HL-60 (cell line): ENCODE measurements around the gene SLC25A12.
"Not testable (repeated sequence)": the region's sequence is repeated elsewhere in the genome, so short reads cannot be mapped to it uniquely, and the experiment has no call there.

Experiments
- DNase-seq, 2 experiments: peaks; one replicate each; pipeline ENCODE4 v3.0.0-alpha.2; 2010 to 2020; ENCODE audit warnings: low read depth in 1 of 2, low spot score in 1 of 2
- H3K27ac ChIP-seq: fragments of 250-450 bp; sonication (Bioruptor Pico); replicated peaks from 2 replicates; pipeline ENCODE4 v1.5.1; 2020; ENCODE audit warnings: mild to moderate bottlenecking, moderate library complexity
- H3K27me3 ChIP-seq: fragments of 250-450 bp; sonication (Bioruptor Pico); 2 replicates; pipeline ENCODE4 v1.5.1; 2021; ENCODE audit warnings: mild to moderate bottlenecking, moderate library complexity; ENCODE audit not compliant: insufficient read depth, poor library complexity, severe bottlenecking
- H3K4me3 ChIP-seq: replicated peaks from 2 replicates; pipeline ENCODE4 v1.5.1; 2011; ENCODE audit warnings: mild to moderate bottlenecking, control low read depth, low read length; ENCODE audit not compliant: insufficient read depth
- GABPA ChIP-seq: IDR thresholded peaks from 2 replicates; pipeline ENCODE4 v1.6.1; 2012; ENCODE audit warnings: low read depth
- POLR2AphosphoS5 ChIP-seq: IDR thresholded peaks from 2 replicates; pipeline ENCODE4 v1.6.1; 2012; ENCODE audit warnings: low read depth
- SPI1 ChIP-seq: IDR thresholded peaks from 2 replicates; pipeline ENCODE4 v1.6.1; 2012; ENCODE audit warnings: low read depth, mild to moderate bottlenecking, borderline replicate concordance
- TF ChIP-seq, protein P1 (sequence below): IDR thresholded peaks from one replicate; pipeline ENCODE4 v1.5.1; 2011; ENCODE audit warnings: low read length, control low read depth, inconsistent platforms; ENCODE audit not compliant: insufficient read depth
- TF ChIP-seq, protein P2 (sequence below): IDR thresholded peaks from 2 replicates; pipeline ENCODE4 v1.6.1; 2012; ENCODE audit warnings: low read depth; ENCODE audit not compliant: insufficient replicate concordance

The SLC25A12 gene

GRCh38 chr2:171908235-171908634 lies 14.2 kb upstream of the SLC25A12 start:
- no peak overlapping the region for H3K27ac ChIP-seq
- H3K4me3 ChIP-seq: no peak overlapping the region
- no peak for TF ChIP-seq POLR2AphosphoS5
- TF ChIP-seq GABPA: no peak
- TF ChIP-seq SPI1: no peak
- TF ChIP-seq, protein P1, sequence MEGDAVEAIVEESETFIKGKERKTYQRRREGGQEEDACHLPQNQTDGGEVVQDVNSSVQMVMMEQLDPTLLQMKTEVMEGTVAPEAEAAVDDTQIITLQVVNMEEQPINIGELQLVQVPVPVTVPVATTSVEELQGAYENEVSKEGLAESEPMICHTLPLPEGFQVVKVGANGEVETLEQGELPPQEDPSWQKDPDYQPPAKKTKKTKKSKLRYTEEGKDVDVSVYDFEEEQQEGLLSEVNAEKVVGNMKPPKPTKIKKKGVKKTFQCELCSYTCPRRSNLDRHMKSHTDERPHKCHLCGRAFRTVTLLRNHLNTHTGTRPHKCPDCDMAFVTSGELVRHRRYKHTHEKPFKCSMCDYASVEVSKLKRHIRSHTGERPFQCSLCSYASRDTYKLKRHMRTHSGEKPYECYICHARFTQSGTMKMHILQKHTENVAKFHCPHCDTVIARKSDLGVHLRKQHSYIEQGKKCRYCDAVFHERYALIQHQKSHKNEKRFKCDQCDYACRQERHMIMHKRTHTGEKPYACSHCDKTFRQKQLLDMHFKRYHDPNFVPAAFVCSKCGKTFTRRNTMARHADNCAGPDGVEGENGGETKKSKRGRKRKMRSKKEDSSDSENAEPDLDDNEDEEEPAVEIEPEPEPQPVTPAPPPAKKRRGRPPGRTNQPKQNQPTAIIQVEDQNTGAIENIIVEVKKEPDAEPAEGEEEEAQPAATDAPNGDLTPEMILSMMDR: no peak
- TF ChIP-seq, protein P2, sequence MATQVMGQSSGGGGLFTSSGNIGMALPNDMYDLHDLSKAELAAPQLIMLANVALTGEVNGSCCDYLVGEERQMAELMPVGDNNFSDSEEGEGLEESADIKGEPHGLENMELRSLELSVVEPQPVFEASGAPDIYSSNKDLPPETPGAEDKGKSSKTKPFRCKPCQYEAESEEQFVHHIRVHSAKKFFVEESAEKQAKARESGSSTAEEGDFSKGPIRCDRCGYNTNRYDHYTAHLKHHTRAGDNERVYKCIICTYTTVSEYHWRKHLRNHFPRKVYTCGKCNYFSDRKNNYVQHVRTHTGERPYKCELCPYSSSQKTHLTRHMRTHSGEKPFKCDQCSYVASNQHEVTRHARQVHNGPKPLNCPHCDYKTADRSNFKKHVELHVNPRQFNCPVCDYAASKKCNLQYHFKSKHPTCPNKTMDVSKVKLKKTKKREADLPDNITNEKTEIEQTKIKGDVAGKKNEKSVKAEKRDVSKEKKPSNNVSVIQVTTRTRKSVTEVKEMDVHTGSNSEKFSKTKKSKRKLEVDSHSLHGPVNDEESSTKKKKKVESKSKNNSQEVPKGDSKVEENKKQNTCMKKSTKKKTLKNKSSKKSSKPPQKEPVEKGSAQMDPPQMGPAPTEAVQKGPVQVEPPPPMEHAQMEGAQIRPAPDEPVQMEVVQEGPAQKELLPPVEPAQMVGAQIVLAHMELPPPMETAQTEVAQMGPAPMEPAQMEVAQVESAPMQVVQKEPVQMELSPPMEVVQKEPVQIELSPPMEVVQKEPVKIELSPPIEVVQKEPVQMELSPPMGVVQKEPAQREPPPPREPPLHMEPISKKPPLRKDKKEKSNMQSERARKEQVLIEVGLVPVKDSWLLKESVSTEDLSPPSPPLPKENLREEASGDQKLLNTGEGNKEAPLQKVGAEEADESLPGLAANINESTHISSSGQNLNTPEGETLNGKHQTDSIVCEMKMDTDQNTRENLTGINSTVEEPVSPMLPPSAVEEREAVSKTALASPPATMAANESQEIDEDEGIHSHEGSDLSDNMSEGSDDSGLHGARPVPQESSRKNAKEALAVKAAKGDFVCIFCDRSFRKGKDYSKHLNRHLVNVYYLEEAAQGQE: no peak
- no peaks in the 10 kb centered on the region for H3K27me3 ChIP-seq
- peak in 1 of 2 experiments; percentile 14 for DNase-seq

- TF ChIP-seq, protein P1: no peak
- TF ChIP-seq GABPA: no peak
- TF ChIP-seq SPI1: no peak
- TF ChIP-seq POLR2AphosphoS5: no peak
- TF ChIP-seq, protein P2: no peak
- no peak for DNase-seq
- Histone ChIP-seq H3K4me3 (no peak overlapping the region), H3K27me3 (no peaks in the 10 kb centered on the region), H3K27ac (no peak overlapping the region)
Measured at GRCh38 chr2:171902840-171903420, 8.9 kb upstream of the SLC25A12 start.

DNA sequence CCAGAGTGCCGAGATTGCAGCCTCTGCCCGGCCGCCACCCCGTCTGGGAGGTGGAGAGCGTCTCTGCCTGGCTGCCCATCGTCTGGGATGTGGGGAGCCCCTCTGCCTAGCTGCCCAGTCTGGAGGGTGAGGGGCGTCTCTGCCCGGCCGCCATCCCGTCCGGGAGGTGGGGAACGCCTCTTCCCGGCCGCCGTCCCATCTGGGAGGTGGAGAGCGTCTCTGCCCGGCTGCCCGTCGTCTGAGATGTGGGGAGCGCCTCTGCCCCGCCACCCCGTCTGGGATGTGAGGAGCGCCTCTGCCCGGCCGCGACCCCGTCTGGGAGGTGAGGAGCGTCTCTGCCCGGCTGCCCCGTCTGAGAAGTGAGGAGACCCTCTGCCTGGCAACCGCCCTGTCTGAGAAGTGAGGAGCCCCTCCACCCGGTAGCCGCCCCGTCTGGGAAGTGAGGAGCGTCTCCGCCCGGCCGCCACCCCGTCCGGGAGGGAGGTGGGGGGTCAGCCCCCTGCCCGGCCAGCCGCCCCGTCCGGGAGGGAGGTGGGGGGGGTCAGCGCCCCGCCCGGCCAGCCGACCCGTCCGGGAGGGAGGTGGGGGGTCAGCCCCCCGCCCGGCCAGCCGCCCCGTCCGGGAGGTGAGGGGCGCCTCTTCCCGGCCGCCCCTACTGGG lies 5.7 kb upstream of the SLC25A12 start:
- not testable (repeated sequence) for H3K4me3 ChIP-seq, H3K27me3 ChIP-seq, H3K27ac ChIP-seq, DNase-seq

- no peak overlapping the region for H3K4me3 ChIP-seq
- TF ChIP-seq GABPA (no peak), POLR2AphosphoS5 (no peak), SPI1 (no peak)
- TF ChIP-seq, protein P1: no peak
- TF ChIP-seq, protein P2: no peak
- DNase-seq: no peak
- no peak overlapping the region for H3K27ac ChIP-seq
- no peaks in the 10 kb centered on the region for H3K27me3 ChIP-seq
Measured at GRCh38 chr2:171895786-171896185, 1.7 kb upstream of the SLC25A12 start.
